Gastrocnemius medialis (tissue), 4 donors: Measurements from ENCODE around the gene HK3. TPM values are rescaled to one million over a fixed set of nuclear protein-coding genes. Genes with fewer than 3 reads are reported as not detected.

Source experiments
- ATAC-seq, 2 donors: fragments of 150-250 bp; one replicate each; pipeline ENCODE4 v1.9.1; 2016
- DNase-seq, 2 donors: peaks; one replicate each; pipeline ENCODE4 v3.0.0-alpha.2; 2019
- H3K27ac ChIP-seq, 4 donors: fragments of 200-600 bp; sonication (generic); 1 replicate in 1 of 4; 2 replicates in 3 of 4; pipeline ENCODE4 v1.5.1; 2016 to 2018; ENCODE audit warnings: mild to moderate bottlenecking in 2 of 4, moderate library complexity in 1 of 4
- H3K27me3 ChIP-seq, 3 donors: fragments of 200-600 bp; sonication (generic) in 2 of 3; 1 replicate in 1 of 3; 2 replicates in 2 of 3; pipeline versions ENCODE4 v1.5.1 to v1.6.0; 2016 to 2019; ENCODE audit warnings: mild to moderate bottlenecking in 1 of 3, moderate library complexity in 1 of 3
- H3K36me3 ChIP-seq, 2 donors: fragments of 200-600 bp; sonication (generic) in 1 of 2; one replicate each; pipeline ENCODE4 v1.5.1; 2017 to 2018
- H3K4me1 ChIP-seq, 2 donors: fragments of 200-600 bp; sonication (generic) in 1 of 2; one replicate each; pipeline ENCODE4 v1.5.1; 2016 to 2017; ENCODE audit warnings: mild to moderate bottlenecking in 2 of 2
- H3K4me3 ChIP-seq, 4 donors: fragments of 200-600 bp; sonication (generic) in 3 of 4; 1 replicate in 1 of 4; 2 replicates in 3 of 4; pipeline ENCODE4 v1.5.1; 2016 to 2019; ENCODE audit warnings: mild to moderate bottlenecking in 2 of 4
- H3K9me3 ChIP-seq, 3 donors: fragments of 200-600 bp; sonication (generic) in 2 of 3; 1 replicate in 1 of 3; 2 replicates in 2 of 3; pipeline ENCODE4 v1.5.1; 2016 to 2019
- POLR2A ChIP-seq, 2 donors: fragments of 450-650 bp; IDR thresholded peaks; one replicate each; pipeline ENCODE4 v1.6.1; 2017; ENCODE audit warnings: antibody characterized with exemption in 2 of 2, mild to moderate bottlenecking in 2 of 2, moderate library complexity in 2 of 2
- in situ Hi-C, 4 donors: fragments of 200-750 bp; cut with MboI; loops; one replicate each; pipeline versions ENCODE4 v1.15.0 to v1.8.0; 2017; ENCODE audit warnings: low sequenced_read_pairs in 4 of 4
- intact Hi-C: fragments of 100-400 bp; cut with DNase I; formaldehyde crosslinking; loops from one replicate; pipeline ENCODE4 v1.15.1; 2023; ENCODE audit warnings: low total_unique reads
- total RNA-seq, 4 donors: library from RNA; depleted of rRNA; stranded (reverse); fragments of >200 nt; gene quantifications; one replicate each; pipeline versions ENCODE4 v1.1.0 to v1.2.3, GENCODE V29; 2016
- TF ChIP-seq, protein P1 (sequence below), 5 experiments: fragments of 450-650 bp in 3 of 5; fragments of 200-600 bp in 2 of 5; sonication (generic) in 2 of 5; IDR thresholded peaks in 4 of 5; conservative IDR thresholded peaks in 1 of 5; 1 replicate in 4 of 5; 2 replicates in 1 of 5; pipeline ENCODE4 v1.5.1; 2016 to 2019; ENCODE audit warnings: antibody characterized with exemption in 5 of 5, mild to moderate bottlenecking in 3 of 5, moderate library complexity in 3 of 5

The HK3 gene
- total RNA-seq, 4 donors from 2014 or later, result 0.53 to 2.6 (median 2.4) TPM

- Histone ChIP-seq H3K27ac (no peak overlapping the region), H3K9me3 (no peaks in the 10 kb centered on the region), H3K4me1 (no peaks in the 10 kb centered on the region), H3K36me3 (no peaks in the 10 kb centered on the region), H3K4me3 (no peak overlapping the region), H3K27me3 (peaks cover 20 to 60% (median 44%) of the 10 kb centered on the region in 3 donors)
- TF ChIP-seq, protein P1, sequence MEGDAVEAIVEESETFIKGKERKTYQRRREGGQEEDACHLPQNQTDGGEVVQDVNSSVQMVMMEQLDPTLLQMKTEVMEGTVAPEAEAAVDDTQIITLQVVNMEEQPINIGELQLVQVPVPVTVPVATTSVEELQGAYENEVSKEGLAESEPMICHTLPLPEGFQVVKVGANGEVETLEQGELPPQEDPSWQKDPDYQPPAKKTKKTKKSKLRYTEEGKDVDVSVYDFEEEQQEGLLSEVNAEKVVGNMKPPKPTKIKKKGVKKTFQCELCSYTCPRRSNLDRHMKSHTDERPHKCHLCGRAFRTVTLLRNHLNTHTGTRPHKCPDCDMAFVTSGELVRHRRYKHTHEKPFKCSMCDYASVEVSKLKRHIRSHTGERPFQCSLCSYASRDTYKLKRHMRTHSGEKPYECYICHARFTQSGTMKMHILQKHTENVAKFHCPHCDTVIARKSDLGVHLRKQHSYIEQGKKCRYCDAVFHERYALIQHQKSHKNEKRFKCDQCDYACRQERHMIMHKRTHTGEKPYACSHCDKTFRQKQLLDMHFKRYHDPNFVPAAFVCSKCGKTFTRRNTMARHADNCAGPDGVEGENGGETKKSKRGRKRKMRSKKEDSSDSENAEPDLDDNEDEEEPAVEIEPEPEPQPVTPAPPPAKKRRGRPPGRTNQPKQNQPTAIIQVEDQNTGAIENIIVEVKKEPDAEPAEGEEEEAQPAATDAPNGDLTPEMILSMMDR (IDR thresholded peaks at IDR 0.05 in 4 of 5, conservative IDR thresholded peaks at IDR 0.05 in 1 of 5), result no peak
- TF ChIP-seq POLR2A (IDR thresholded peaks at IDR 0.05), result no peak
- DNase-seq (no peak), ATAC-seq (no peak)
- in situ Hi-C loops, result no loop called here
- intact Hi-C loops, result no loop called here
These were observed 52.6 kb downstream of the HK3 start for GRCh38 chr5:176846335-176847140.

DNA sequence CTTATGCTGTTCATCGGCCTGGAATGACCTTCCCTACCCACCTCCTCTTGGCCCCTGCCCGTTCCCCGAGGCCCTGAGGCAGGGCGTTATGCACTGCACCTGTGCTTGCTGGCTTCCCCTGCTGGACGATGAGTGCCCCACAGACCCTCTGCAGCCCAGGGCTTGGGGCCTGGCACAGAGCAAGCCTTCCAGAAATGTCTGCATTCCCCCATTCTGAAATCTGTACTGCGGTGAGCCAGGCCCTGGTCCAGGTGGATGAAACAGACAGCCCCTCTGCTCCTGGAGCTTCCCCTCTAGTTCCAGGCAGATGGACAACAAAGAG lies 53.8 kb downstream of the HK3 start:
- H3K9me3 ChIP-seq, result no peaks in the 10 kb centered on the region
- DNase-seq (no peak), ATAC-seq (no peak)
- H3K36me3 ChIP-seq, result no peaks in the 10 kb centered on the region
- in situ Hi-C loops, result no loop called here
- no peak overlapping the region for H3K27ac ChIP-seq
- TF ChIP-seq, protein P1 (IDR thresholded peaks at IDR 0.05 in 4 of 5, conservative IDR thresholded peaks at IDR 0.05 in 1 of 5), result no peak
- no peak for TF ChIP-seq POLR2A (IDR thresholded peaks at IDR 0.05)
- peaks cover 20 to 55% (median 44%) of the 10 kb centered on the region in 3 donors for H3K27me3 ChIP-seq
- H3K4me1 ChIP-seq, result no peaks in the 10 kb centered on the region
- no peak overlapping the region for H3K4me3 ChIP-seq
- intact Hi-C loops, result no loop called here

DNA sequence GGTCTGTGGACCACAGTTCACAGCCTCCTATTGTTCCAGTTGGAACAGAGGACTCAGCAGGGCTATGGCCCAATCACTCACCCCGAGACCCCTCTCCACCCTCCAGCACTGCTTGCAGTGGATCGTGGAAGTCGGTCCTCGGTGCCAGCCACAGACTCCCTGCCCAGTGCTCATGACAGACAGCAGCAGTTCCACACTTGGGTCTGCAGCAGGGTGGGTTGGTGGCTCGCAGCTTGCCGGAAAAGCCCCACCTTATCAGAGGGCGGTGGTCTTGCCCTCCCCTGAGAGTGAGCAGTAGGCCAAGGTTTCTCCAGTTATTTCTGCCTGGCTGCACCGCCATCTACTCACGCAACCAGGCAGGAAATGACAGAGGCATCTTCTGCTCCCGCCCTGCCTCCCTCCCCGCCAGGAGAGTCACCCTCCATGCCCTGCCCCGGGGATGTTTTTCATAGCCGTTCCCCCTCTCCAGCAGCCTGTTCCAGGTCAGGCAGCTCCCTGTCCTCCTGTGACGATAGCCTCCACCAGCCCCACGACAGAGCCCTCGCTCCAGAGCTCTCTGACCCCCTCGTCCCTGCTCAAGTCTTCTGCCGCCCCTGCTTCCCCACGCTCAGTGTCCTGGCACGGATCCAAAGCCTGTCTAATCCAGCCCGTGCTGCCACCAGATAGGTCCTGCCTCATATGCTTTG lies 54.3 kb downstream of the HK3 start:
- ATAC-seq, result no peak
- Histone ChIP-seq H3K4me3 (no peak overlapping the region), H3K9me3 (no peaks in the 10 kb centered on the region), H3K27me3 (peaks cover 20 to 52% (median 40%) of the 10 kb centered on the region in 3 donors), H3K27ac (no peak overlapping the region), H3K36me3 (no peaks in the 10 kb centered on the region), H3K4me1 (no peaks in the 10 kb centered on the region)
- in situ Hi-C loops, result no loop called here
- no peak for DNase-seq
- intact Hi-C loops, result no loop called here
- no peak for TF ChIP-seq POLR2A (IDR thresholded peaks at IDR 0.05)
- TF ChIP-seq, protein P1 (IDR thresholded peaks at IDR 0.05 in 4 of 5, conservative IDR thresholded peaks at IDR 0.05 in 1 of 5), result no peak

GRCh38 chr5:176844281-176844680 lies 54.9 kb downstream of the HK3 start:
- Histone ChIP-seq H3K4me3 (no peak overlapping the region), H3K36me3 (no peaks in the 10 kb centered on the region), H3K27me3 (peaks cover 20 to 46% (median 39%) of the 10 kb centered on the region in 3 donors), H3K27ac (no peak overlapping the region), H3K9me3 (no peaks in the 10 kb centered on the region), H3K4me1 (no peaks in the 10 kb centered on the region)
- no peak for ATAC-seq
- TF ChIP-seq POLR2A (IDR thresholded peaks at IDR 0.05), result no peak
- TF ChIP-seq, protein P1 (IDR thresholded peaks at IDR 0.05 in 4 of 5, conservative IDR thresholded peaks at IDR 0.05 in 1 of 5), result no peak
- no peak for DNase-seq
- in situ Hi-C loops, result no loop called here
- intact Hi-C loops, result no loop called here
